GM12892 (cell line): Measurements from ENCODE around the gene APIP.

Experiments used
- POLR2A ChIP-seq: IDR thresholded peaks from 2 replicates; pipeline ENCODE4 v1.6.1; 2011; ENCODE audit warnings: low read depth, low read length, control low read depth
- POLR2AphosphoS5 ChIP-seq: IDR thresholded peaks from 2 replicates; pipeline ENCODE4 v1.6.1; 2011; ENCODE audit warnings: low read depth, low read length, control low read depth

DNA sequence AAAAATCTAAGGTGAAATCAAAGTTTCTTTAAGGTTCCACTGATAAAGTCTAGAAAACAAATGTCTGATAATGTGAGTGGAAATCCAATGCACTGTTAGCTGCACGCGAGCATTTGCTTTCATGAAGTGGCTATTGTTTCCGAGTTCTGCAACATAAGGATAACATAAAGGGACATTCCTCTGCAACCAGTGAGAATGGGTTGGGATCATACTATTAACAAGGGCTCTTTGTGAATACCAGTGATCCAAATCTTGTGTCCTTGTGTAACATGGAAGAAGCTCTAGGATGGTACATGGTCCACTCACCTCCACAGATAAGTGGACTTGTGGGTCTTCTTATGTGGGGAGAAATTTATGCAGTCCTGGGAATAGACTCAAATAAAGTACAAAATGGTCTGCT lies 24.6 kb downstream of the APIP start:
- TF ChIP-seq POLR2AphosphoS5: no peak
- TF ChIP-seq POLR2A: no peak
